ENCODE measurements around the gene MFSD12. TPM values are rescaled to one million over a fixed set of nuclear protein-coding genes. Genes with fewer than 3 reads are reported as not detected.

MFSD12 gene
- total and polyA plus RNA-seq, 2 donors (not counting 3 experiments of a cell fraction or from before 2014, with no cell fraction given) = 51.7 to 78.9 TPM

GRCh38 chr19:3535235-3535535 is 22.2 kb downstream of the MFSD12 start:
- no peaks in the 10 kb centered on the region for H3K79me2 ChIP-seq (ENCODE audit: control insufficient read depth, insufficient read depth, low read length)
- no peaks in the 10 kb centered on the region for H3K9me3 ChIP-seq (replicated peaks; ENCODE audit: control insufficient read depth, insufficient read depth, low read length)
- dilution Hi-C loops (cut with MboI; ENCODE audit: extremely low pct_ligation_motif_present, low sequenced_read_pairs) (no loop called here), intact Hi-C loops (cut with micrococcal nuclease) (no loop called here)
- no TSS peak for BruUV-seq (replicated peaks)
- H3K4me3 ChIP-seq (replicated peaks in 1 of 3; ENCODE audit: insufficient read depth in 1 of 3, low read depth in 1 of 3, low read length in 3 of 3) = no peak overlapping the region
- TF ChIP-seq POLR2A (IDR thresholded peaks at IDR 0.05; ENCODE audit: low read depth, low read length) (no peak), MYC (IDR thresholded peaks at IDR 0.05; ENCODE audit: low read depth, low read length) (no peak), EZH2 (IDR thresholded peaks at IDR 0.05; ENCODE audit: borderline replicate concordance, low read depth, low read length, severe bottlenecking) (no peak), MAX (IDR thresholded peaks at IDR 0.05; ENCODE audit: insufficient read depth, insufficient read length) (no peak), FOS (IDR thresholded peaks at IDR 0.05; ENCODE audit: borderline replicate concordance, insufficient read depth, low read length) (no peak), CTCF (IDR thresholded peaks at IDR 0.05; ENCODE audit: extremely low read depth in 1 of 2, insufficient read depth in 1 of 2, low read depth in 1 of 2, low read length in 2 of 2) (no peak), JUN (IDR thresholded peaks at IDR 0.05; ENCODE audit: borderline replicate concordance, insufficient read depth, insufficient read length, low read depth) (no peak), POLR2AphosphoS5 (IDR thresholded peaks at IDR 0.05; ENCODE audit: insufficient read depth, low read depth, low read length) (no peak), GATA2 (IDR thresholded peaks at IDR 0.05; ENCODE audit: insufficient read depth, insufficient read length, low read depth, low read length) (no peak)
- no peaks in the 10 kb centered on the region for H3K4me1 ChIP-seq (ENCODE audit: control insufficient read depth, extremely low read depth, insufficient read depth, low read length)
- no peaks in the 10 kb centered on the region for H4K20me1 ChIP-seq (replicated peaks; ENCODE audit: control insufficient read depth, extremely low read depth, insufficient read depth, low read length)
- H3K36me3 ChIP-seq (ENCODE audit: control insufficient read depth in 2 of 2, extremely low read depth in 1 of 2, insufficient read depth in 2 of 2, low read length in 2 of 2) = peaks cover 9 to 46% of the 10 kb centered on the region in 2 experiments
- no peak overlapping the region for H3K4me2 ChIP-seq (ENCODE audit: insufficient read depth, low read length)
- CTCF ChIA-PET = interaction anchor here (1.2 kb wide), 1 partner anchor 10 kb away, joined by 3 read pairs; no protein-coding TSS in a partner anchor
- H3K27me3 ChIP-seq (ENCODE audit: control insufficient read depth in 2 of 2, insufficient read depth in 2 of 2, low read length in 2 of 2) = no peaks in the 10 kb centered on the region
- FAIRE-seq (no peak), DNase-seq (ENCODE audit: low read depth, low spot score) (no peak)
- H3K9ac ChIP-seq (replicated peaks; ENCODE audit: extremely low read depth, insufficient read depth, low read length) = no peak overlapping the region
- H2AFZ ChIP-seq (ENCODE audit: low read depth, low read length) = no peak overlapping the region
- no peak overlapping the region for H3K27ac ChIP-seq (ENCODE audit: insufficient read depth, low read depth, low read length)
- H3K9me1 ChIP-seq (replicated peaks; ENCODE audit: control insufficient read depth, extremely low read depth, insufficient read depth, low read length) = no peaks in the 10 kb centered on the region
- POLR2A ChIA-PET = no interaction called here

All from endothelial cell of umbilical vein (primary cell).